Astrocyte of the spinal cord (primary cell): ENCODE results near the gene GRAMD2B.
A peak's percentile ranks its signal among the peaks of the same experiment; 100 is the strongest.

ENCODE experiments used
- DNase-seq: peaks from one replicate; pipeline ENCODE4 v3.0.0; 2011; ENCODE audit warnings: low read depth, low spot score
- H3K4me3 ChIP-seq: 2 replicates; pipeline ENCODE4 v1.5.1; 2011; ENCODE audit warnings: low read depth, mild to moderate bottlenecking, low read length, moderate library complexity
- CTCF ChIP-seq: IDR thresholded peaks from 2 replicates; pipeline ENCODE4 v1.5.1; 2012; ENCODE audit warnings: low read depth, mild to moderate bottlenecking, low read length, inconsistent platforms
- in situ Hi-C: cut with HindIII; loops from 2 replicates; pipeline ENCODE4 v1.10.0; 2017; ENCODE audit warnings: low sequenced_read_pairs

Gene GRAMD2B

GRCh38 chr5:126534553-126534952 lies 111.3 kb downstream of the GRAMD2B start:
- DNase-seq: no peak
- H3K4me3 ChIP-seq: no peak overlapping the region
- no peak for TF ChIP-seq CTCF
- in situ Hi-C loops: no loop called here

- no peak for TF ChIP-seq CTCF
- no peak overlapping the region for H3K4me3 ChIP-seq
- in situ Hi-C loops: no loop called here
- DNase-seq: no peak
Measured at GRCh38 chr5:126535856-126536545, 112.8 kb downstream of the GRAMD2B start.

GRCh38 chr5:126536874-126537273 lies 113.7 kb downstream of the GRAMD2B start:
- peak; percentile 8 for TF ChIP-seq CTCF
- no peak overlapping the region for H3K4me3 ChIP-seq
- no peak for DNase-seq
- in situ Hi-C loops: no loop called here

GRCh38 chr5:126538579-126538978 lies 115.4 kb downstream of the GRAMD2B start:
- no peak for DNase-seq
- in situ Hi-C loops: no loop called here
- no peak overlapping the region for H3K4me3 ChIP-seq
- TF ChIP-seq CTCF: no peak

- no peak overlapping the region for H3K4me3 ChIP-seq
- TF ChIP-seq CTCF: no peak
- no peak for DNase-seq
- in situ Hi-C loops: loop anchor here (10.0 kb wide), 1 partner anchor 196 kb away; no protein-coding TSS in a partner anchor
Measured at GRCh38 chr5:126540631-126541030, 117.4 kb downstream of the GRAMD2B start.

GRCh38 chr5:126542441-126542840 lies 119.2 kb downstream of the GRAMD2B start:
- in situ Hi-C loops: loop anchor here (10.0 kb wide), 1 partner anchor 198 kb away; no protein-coding TSS in a partner anchor
- no peak for DNase-seq
- no peak for TF ChIP-seq CTCF
- H3K4me3 ChIP-seq: no peak overlapping the region
